ENCODE results near the gene PCSK6. TPM values are rescaled to one million over a fixed set of nuclear protein-coding genes. Genes with fewer than 3 reads are reported as not detected.
A peak's percentile ranks its signal among the peaks of the same experiment; 100 is the strongest.

Gene PCSK6
- polyA plus RNA-seq, 1 donor from 2014 or later: 0.14 TPM

DNA sequence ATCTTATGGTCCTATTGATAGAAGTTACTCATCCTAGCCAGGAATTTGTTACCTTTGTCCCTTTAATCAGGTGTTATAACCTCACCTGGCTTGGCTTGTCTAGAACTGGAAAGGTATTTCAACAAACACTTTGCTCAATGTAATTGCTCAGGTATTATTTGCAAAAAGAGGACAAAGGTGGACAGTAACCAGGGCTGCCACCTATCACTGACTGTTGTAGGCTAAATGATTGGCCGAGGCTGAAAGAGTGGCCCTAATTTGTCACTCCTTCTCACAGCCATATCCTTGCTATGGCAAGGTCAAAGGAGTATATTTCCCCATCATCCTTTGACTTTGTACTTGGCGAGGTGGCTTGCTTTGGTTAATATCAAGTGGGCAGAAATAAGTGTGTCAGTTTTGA lies 209.5 kb downstream of the PCSK6 start:
- no peaks in the 10 kb centered on the region for H3K27me3 Mint-ChIP-seq
- no peaks in the 10 kb centered on the region for H3K36me3 Mint-ChIP-seq
- peak overlapping the region in 1 of 3 donors; percentile 76 for H3K27ac Mint-ChIP-seq
- H3K9me3 Mint-ChIP-seq: no peaks in the 10 kb centered on the region
- peak overlapping the region in 1 of 4 donors; percentile 79 for H3K4me3 Mint-ChIP-seq
- peaks cover 5 to 23% (median 13%) of the 10 kb centered on the region in 3 donors for H3K4me1 Mint-ChIP-seq

DNA sequence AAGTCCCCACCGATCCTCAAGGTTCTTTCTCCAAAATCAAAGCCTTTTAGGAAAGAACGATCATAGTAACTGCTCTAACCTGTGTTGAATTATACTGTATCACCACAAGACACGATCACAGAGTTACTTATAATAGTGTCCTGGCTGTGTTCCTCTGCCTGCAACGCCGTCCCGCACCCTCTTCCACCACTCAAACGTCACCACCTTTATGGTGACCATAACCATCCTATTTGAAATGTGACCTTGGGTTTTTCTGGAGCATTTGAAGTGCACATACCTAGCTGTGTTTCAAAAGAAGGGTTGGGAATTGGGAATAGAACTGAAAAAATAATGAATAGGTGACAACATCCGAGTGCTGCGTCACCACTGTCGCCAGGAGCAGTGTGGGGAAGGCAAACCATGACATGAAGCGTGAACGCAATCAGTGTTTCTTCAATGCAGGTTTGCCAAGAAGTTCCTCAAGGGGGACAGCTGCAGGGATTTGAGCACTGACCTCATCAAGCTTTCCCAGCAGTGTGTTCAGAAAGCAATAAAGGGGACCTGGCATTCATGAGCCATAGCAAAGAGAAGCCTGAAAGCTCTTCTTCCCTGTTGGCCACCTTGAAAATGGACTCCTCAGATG lies 211.5 kb downstream of the PCSK6 start:
- H3K4me1 Mint-ChIP-seq: peaks cover 7 to 23% (median 16%) of the 10 kb centered on the region in 3 donors
- H3K27ac Mint-ChIP-seq: peak overlapping the region; percentile 76 to 94 (median 92)
- no peaks in the 10 kb centered on the region for H3K27me3 Mint-ChIP-seq
- no peaks in the 10 kb centered on the region for H3K9me3 Mint-ChIP-seq
- peak overlapping the region; percentile 81 to 97 (median 96) for H3K4me3 Mint-ChIP-seq
- peaks cover 2% of the 10 kb centered on the region for H3K36me3 Mint-ChIP-seq

- no peaks in the 10 kb centered on the region for H3K9me3 Mint-ChIP-seq
- H3K27ac Mint-ChIP-seq: peak within 1 kb of the TSS; percentile 76 to 96 (median 94)
- H3K4me1 Mint-ChIP-seq: peaks cover 7 to 19% (median 16%) of the 10 kb centered on the region in 3 donors
- peak within 1 kb of the TSS; percentile 95 to 97 (median 96) for H3K4me3 Mint-ChIP-seq
- H3K36me3 Mint-ChIP-seq: peaks cover 2% of the 10 kb centered on the region
- H3K27me3 Mint-ChIP-seq: no peaks in the 10 kb centered on the region
These were observed 212.3 kb downstream of the PCSK6 start, which contains the start of gene SELENOS for GRCh38 chr15:101277038-101277822. Gene SELENOS, minus strand, starts transcription at chr15:101277485. Its CDS starts 68 bp downstream, at chr15:101277417.

DNA sequence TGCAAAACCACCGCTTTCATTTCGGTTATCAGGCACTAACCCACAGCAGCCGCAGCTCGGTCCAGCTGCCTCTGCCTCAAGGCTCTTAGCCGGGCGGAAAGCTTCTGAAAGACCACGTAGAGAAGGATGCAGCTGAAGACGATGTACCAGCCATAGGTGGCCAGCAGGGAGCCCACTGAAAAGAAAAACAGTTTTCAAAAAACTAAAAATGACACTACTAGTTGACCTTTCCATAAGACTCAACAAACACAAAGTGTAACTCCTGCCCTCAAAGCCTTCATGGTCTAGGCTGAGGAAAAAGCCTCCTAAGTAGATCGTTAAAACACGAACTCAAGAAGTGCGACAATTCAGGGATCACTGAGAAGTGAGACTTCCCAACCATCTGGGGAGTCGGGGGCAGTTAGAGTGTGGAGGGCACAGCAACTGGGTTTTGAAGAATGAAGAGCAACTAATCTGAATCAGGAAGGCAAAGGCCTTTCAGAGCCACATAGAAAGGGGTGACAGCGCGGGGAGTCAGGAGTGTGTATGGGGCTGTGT lies 212.9 kb downstream of the PCSK6 start:
- Mint-ChIP-seq H3K27me3 (no peaks in the 10 kb centered on the region), H3K36me3 (peaks cover 2% of the 10 kb centered on the region), H3K4me3 (peak overlapping the region; percentile 95 to 97 (median 96)), H3K9me3 (no peaks in the 10 kb centered on the region), H3K4me1 (peaks cover 7 to 17% (median 16%) of the 10 kb centered on the region in 3 donors), H3K27ac (peak overlapping the region; percentile 65 to 96 (median 90))

- peaks cover 5% of the 10 kb centered on the region for H3K36me3 Mint-ChIP-seq
- H3K4me3 Mint-ChIP-seq: peak overlapping the region in 2 of 4 donors; percentile 24 to 95
- peaks cover 7 to 17% (median 16%) of the 10 kb centered on the region in 3 donors for H3K4me1 Mint-ChIP-seq
These were observed 214.5 kb downstream of the PCSK6 start for GRCh38 chr15:101275018-101275417.

DNA sequence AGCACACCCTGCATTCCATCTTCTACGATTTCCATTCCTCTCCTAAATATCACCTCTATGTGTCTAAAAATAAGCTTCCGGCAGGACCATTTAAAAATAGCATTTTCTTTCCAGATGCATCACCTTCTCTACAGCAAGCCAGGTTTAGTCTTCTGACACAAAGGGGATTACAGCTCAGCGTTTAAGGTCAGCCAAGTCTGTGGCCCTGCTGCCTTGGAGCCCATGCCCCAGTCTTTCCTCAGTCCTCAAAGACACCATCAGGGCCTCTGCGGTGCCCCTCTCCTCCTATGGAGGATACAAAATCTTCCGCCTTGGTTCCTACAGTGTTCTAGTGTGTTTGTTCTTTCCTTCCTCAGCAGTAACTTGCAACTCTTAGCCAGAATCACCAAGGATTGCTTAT lies 216.0 kb downstream of the PCSK6 start:
- Mint-ChIP-seq H3K4me1 (peaks cover 7 to 16% (median 14%) of the 10 kb centered on the region in 3 donors), H3K27me3 (no peaks in the 10 kb centered on the region), H3K36me3 (peaks cover 5% of the 10 kb centered on the region), H3K4me3 (no peak overlapping the region), H3K27ac (peak overlapping the region in 2 of 3 donors; percentile 13 to 56), H3K9me3 (no peaks in the 10 kb centered on the region)

More at GRCh38 chr15:101275018-101275417, 214.5 kb downstream of the PCSK6 start:
- H3K27me3 Mint-ChIP-seq: no peaks in the 10 kb centered on the region
- peak overlapping the region in 1 of 3 donors; percentile 45 for H3K27ac Mint-ChIP-seq
- no peaks in the 10 kb centered on the region for H3K9me3 Mint-ChIP-seq

DNA sequence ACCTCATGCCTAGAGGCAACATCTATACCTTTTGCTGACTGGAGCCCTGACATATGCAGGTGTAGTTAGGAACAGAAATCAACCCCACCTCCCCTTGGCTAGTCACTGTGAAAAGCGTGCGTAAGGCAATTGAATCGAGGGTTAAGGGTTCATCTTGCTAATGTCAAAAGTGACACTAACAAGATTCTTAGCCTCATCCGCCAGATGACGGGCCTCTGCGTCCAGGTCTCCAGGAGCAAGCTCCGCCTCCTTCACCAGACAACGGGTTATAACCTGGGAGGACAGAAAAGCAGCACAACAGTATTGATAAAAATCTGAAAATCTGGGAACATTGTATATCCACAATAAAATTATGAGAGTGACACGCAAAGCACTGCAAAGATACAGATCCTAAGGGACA lies 216.9 kb downstream of the PCSK6 start:
- H3K36me3 Mint-ChIP-seq: peaks cover 5% of the 10 kb centered on the region
- H3K27ac Mint-ChIP-seq: no peak overlapping the region
- H3K4me1 Mint-ChIP-seq: peaks cover 5 to 9% (median 7%) of the 10 kb centered on the region in 3 donors
- H3K27me3 Mint-ChIP-seq: no peaks in the 10 kb centered on the region
- no peak overlapping the region for H3K4me3 Mint-ChIP-seq
- no peaks in the 10 kb centered on the region for H3K9me3 Mint-ChIP-seq

- Mint-ChIP-seq H3K36me3 (peaks cover 4% of the 10 kb centered on the region), H3K27ac (peak overlapping the region in 1 of 3 donors; percentile 28), H3K4me3 (no peak overlapping the region), H3K4me1 (no peaks in the 10 kb centered on the region), H3K9me3 (no peaks in the 10 kb centered on the region), H3K27me3 (no peaks in the 10 kb centered on the region)
These were observed 219.9 kb downstream of the PCSK6 start for GRCh38 chr15:101269479-101270223.

- H3K4me1 Mint-ChIP-seq: peaks cover 0 to 2% (median 0%) of the 10 kb centered on the region in 3 donors
- H3K9me3 Mint-ChIP-seq: no peaks in the 10 kb centered on the region
- peaks cover 1% of the 10 kb centered on the region for H3K27me3 Mint-ChIP-seq
- H3K27ac Mint-ChIP-seq: peak overlapping the region in 1 of 3 donors; percentile 32
- peaks cover 4% of the 10 kb centered on the region for H3K36me3 Mint-ChIP-seq
- peak overlapping the region in 2 of 4 donors; percentile 0 to 26 for H3K4me3 Mint-ChIP-seq
These were observed 222.0 kb downstream of the PCSK6 start for GRCh38 chr15:101267320-101268104.

- peaks cover 4% of the 10 kb centered on the region for H3K36me3 Mint-ChIP-seq
- H3K4me3 Mint-ChIP-seq: no peak overlapping the region
- H3K9me3 Mint-ChIP-seq: no peaks in the 10 kb centered on the region
- H3K27ac Mint-ChIP-seq: peak overlapping the region in 1 of 3 donors; percentile 13
- peaks cover 3% of the 10 kb centered on the region for H3K27me3 Mint-ChIP-seq
- H3K4me1 Mint-ChIP-seq: peaks cover 0 to 2% (median 0%) of the 10 kb centered on the region in 3 donors
These were observed 222.7 kb downstream of the PCSK6 start for GRCh38 chr15:101266787-101267186.

GRCh38 chr15:101266034-101266433 lies 223.5 kb downstream of the PCSK6 start:
- Mint-ChIP-seq H3K27ac (peak overlapping the region in 2 of 3 donors; percentile 13 to 18), H3K4me1 (peaks cover 0 to 2% (median 0%) of the 10 kb centered on the region in 3 donors), H3K4me3 (no peak overlapping the region), H3K9me3 (no peaks in the 10 kb centered on the region), H3K27me3 (peaks cover 3% of the 10 kb centered on the region), H3K36me3 (peaks cover 4% of the 10 kb centered on the region)

GRCh38 chr15:101264911-101265641 lies 224.4 kb downstream of the PCSK6 start:
- peaks cover 0 to 2% (median 0%) of the 10 kb centered on the region in 3 donors for H3K4me1 Mint-ChIP-seq
- no peaks in the 10 kb centered on the region for H3K9me3 Mint-ChIP-seq
- H3K27me3 Mint-ChIP-seq: peaks cover 3% of the 10 kb centered on the region
- H3K36me3 Mint-ChIP-seq: peaks cover 2% of the 10 kb centered on the region
- H3K4me3 Mint-ChIP-seq: no peak overlapping the region
- H3K27ac Mint-ChIP-seq: no peak overlapping the region

- Mint-ChIP-seq H3K36me3 (peaks cover 2% of the 10 kb centered on the region), H3K4me1 (peaks cover 0 to 2% (median 0%) of the 10 kb centered on the region in 3 donors), H3K9me3 (no peaks in the 10 kb centered on the region), H3K27ac (no peak overlapping the region), H3K27me3 (peaks cover 3% of the 10 kb centered on the region), H3K4me3 (no peak overlapping the region)
These were observed 225.5 kb downstream of the PCSK6 start for GRCh38 chr15:101264011-101264410.

All from IgD-negative memory B cell (primary cell).